CD4-positive, alpha-beta T cell treated with Interleukin-4 for 4 hours (primary cell): ENCODE results near the gene DVL2.

Experiments used
- DNase-seq: peaks from one replicate; pipeline ENCODE4 v3.0.0-alpha.2; 2020

DVL2 gene

GRCh38 chr17:7234083-7234951, at the start of gene DVL2:
TSS of gene DVL2 (minus strand) at chr17:7234517. CDS start at chr17:7234262, 255 bp downstream.
- DNase-seq = peak; percentile 94

GRCh38 chr17:7283471-7284216, 49.3 kb upstream of the DVL2 start:
- DNase-seq = no peak

DNA sequence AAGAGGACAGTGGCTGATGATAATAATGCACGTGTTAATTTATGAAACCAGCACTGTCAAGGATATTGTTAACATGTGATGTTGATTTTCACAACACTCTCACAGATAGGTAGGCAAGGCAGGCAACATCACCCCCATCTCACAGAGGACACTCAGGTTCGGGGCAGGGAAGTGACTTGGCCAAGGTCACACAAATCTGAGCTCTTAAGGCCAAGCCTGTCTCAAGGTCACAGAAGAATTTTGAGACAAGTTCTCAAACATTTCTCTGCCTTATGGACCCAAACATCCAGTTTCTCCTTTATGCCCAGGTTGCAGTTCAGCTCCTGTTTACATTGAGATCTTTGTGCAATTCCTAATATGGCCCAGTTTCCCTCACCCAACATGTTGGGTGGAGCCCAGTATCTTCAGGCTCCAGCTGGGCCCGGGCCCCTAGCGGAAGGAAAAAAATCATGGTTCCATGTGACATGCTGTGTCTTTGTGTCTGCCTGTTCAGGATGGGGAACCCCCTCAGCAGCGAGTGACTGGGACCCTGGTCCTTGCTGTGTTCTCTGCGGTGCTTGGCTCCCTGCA, 48.5 kb upstream of the DVL2 start:
- DNase-seq = no peak

DNA sequence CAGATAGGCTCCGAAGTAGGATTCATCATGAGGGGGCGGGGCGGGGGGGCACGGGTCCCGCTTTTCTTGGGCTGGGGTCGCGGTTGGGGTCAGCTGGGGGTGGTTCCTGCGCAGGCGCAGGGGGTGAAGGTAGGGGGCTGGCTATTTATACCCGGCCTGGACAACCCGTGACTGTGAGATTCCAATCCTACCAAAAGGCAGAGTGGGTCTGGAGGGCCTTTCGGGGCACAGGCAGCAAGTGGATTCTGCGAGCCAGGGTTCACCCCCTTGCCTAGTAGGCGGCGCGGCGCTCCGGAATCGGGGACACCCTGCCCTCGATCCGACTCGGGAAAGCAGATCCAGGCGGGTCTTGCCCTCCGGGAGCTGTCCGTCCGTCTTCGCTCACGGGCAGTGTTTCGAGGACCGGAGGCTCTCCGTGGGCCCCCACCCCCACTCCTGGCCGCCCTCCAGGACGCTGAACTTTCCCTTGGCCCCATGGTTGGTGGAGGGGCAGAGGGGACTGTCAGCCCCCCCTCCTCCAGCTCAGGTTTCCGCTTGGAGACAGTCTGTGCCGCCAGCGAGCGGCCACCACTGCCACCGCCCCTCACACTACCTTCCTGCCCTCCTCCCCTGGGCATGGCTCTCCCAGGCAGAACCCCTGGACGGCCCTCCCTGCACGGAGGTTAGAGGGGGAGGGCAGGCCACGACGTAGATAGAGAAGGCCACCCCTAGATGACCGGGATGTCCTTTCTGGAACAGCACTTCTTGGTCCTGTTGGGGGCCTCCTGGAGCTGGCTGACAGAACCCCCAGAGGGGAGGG, 47.8 kb upstream of the DVL2 start:
- no peak for DNase-seq

DNA sequence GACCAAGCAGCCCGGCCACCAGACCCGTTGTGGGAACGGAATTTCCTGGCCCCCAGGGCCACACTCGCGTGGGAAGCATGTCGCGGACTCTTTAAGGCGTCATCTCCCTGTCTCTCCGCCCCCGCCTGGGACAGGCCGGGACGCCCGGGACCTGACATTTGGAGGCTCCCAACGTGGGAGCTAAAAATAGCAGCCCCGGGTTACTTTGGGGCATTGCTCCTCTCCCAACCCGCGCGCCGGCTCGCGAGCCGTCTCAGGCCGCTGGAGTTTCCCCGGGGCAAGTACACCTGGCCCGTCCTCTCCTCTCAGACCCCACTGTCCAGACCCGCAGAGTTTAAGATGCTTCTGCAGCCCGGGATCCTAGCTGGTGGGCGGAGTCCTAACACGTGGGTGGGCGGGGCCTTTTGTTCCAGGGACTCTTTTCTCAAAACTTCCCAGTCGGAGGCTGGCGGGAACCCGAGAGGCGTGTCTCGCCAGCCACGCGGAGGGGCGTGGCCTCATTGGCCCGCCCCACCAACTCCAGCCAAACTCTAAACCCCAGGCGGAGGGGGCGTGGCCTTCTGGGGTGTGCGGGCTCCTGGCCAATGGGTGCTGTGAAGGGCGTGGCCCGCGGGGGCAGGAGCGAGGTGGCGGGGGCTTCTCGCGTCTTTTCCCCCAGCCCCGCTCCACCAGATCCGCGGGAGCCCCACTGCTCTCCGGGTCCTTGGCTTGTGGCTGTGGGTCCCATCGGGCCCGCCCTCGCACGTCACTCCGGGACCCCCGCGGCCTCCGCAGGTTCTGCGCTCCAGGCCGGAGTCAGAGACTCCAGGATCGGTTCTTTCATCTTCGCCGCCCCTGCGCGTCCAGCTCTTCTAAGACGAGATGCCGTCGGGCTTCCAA, 47.0 kb upstream of the DVL2 start, which contains the start of gene SLC2A4:
Gene SLC2A4, plus strand, starts transcription at position 645 of the 879 bp plus-strand sequence. Its CDS starts 217 bp downstream, at position 862.
- DNase-seq = peak; percentile 75

DNA sequence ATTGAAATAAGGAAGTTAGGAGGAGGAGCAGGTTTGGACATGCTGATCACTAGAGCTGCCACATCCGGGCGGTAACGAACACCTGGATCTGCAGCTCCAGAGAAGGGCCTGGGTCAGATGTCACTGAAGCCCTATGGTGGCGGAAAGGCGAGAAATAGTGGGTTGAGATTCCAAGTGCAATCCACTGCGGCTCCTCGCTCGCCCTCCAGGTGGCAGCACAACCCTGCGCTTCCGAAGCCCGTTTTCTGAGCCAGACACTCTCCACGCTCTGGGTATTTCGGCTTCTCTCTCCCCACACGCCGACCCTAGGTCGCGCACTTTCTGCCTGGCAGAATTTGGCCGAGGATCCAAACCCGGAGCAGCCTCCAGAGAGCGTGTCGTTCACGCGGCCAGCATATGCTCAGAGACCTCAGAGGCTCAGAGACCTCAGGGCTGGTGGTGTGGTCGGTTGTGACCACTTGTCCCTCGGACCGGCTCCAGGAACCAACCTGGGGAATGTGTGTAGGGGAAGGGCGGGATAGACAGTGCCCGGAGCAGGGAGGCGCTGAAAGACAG, 46.3 kb upstream of the DVL2 start:
- peak; percentile 85 for DNase-seq

DNA sequence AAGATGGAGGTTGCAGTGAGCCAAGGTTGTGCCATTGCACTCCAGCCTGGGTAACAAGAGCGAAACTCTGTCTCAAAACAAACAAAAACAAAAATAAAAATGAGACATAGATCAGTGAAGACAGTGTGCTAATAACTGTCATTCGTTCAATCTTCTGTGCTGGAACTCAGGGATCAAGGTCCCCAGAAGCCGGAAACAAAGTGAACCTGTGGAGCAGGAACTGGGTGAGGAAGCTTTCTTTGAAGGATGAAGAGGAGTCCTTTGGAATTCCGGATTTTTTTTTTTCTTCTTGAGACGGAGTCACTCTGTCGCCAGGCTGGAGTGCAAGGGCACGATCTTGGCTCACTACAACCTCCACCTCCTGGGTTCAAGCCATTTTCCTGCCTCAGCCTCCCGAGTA, 45.1 kb upstream of the DVL2 start:
- DNase-seq = no peak

DNA sequence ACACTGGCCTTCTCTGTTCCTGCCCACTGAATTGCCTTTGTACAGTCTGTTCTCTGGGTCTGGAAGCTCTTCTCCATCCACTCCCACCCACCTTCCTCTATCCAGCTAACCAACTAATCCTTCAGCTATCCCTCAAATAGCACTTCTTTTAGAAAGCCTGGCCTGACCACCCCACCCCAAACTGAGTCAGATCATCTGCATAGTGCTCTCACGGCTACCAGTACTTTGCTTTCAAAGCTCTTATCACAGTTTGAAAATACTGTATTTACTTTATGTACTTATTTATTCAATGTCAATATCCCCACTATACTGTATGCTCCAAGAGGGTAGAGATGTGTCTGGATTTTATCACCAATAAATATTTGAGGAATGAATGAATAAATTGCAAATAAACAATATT, 32.5 kb upstream of the DVL2 start:
- DNase-seq = no peak

- DNase-seq = no peak
Observed at GRCh38 chr17:7263801-7264078, 29.4 kb upstream of the DVL2 start.

DNA sequence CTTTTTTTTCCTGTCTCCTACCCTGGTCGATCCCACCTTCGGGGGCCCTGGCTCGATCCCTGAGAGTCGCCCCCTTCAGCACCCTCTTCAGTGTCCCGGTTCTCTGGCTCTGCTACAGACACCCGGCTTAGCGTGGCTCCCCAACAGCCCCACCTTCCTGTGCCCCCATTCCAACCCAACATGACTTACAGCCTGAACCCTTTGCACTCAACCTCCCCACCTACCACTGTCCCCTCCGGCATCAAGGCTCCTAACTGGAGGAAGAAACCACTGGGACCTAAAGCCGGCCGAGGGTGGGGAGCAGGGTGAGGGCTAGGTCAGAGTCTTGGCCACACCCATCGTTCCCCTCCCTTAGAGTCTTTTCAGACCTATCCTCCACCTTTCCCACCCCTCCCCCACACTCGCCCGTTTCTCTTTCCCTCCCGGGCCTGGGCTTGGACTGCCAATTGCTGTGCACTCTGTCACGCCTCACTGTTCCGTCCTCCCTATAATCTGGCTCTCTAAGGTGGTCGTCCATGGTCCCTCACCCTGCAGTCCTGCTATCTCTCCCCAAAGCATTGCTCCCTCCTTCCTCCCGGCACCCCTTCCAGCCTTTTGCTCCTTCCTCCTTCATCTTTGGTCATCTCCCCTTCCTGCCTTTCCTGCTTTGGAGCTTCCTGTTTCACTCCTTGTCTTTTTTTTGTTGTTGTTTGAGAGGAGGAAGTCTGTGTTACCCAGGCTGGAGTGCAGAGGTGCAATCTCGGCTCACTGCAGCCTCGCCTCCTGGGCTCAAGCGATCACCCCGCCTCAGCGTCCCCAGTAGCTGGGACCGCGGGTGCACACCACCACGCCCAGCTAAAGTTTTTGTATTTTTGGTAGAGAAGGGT, 28.9 kb upstream of the DVL2 start:
- DNase-seq = no peak

- no peak for DNase-seq
Observed at GRCh38 chr17:7262192-7262934, 28.0 kb upstream of the DVL2 start, which contains the start of gene CLDN7. TSS of gene CLDN7 (minus strand) at chr17:7262478. CDS start at chr17:7262043, 435 bp downstream.

DNA sequence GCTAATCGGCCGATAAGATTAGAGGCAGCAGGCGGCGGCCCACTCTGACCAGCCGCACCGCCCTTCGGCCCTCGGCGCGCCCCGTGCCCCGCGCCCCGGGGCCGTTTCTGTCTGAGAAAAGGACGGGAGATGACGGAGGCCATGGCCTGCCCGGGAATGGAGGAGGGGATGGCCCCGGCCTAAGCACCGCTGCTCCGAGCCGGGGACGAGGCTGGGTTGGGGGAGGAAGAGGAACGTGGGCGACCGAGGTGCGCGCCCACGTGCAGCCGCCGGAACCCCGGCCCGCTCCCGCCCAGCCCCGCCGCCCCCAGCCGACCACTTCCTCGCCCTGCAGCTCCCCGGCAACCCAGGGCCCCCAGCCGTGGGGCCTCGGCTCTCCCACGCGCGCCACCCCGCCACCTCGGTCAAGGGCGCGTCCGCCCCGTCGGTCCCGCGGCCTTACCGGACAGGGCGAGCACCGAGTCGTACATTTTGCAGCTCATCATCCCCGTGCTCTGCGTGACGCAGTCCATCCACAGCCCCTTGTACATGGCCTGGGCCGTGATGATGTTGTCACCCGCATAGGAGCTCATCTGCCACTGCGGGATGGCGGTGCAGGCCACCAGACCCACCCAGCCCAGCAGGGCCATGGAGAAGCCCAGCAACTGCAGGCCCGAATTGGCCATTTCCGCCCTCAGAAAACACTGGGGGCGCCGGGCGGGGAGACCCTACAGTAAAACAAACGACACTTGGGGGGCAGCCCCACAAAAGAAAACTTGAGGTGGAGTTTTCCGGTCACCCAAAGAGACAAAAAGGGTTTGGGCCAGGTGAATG, 27.3 kb upstream of the DVL2 start:
- DNase-seq = no peak

- no peak for DNase-seq
Observed at GRCh38 chr17:7260651-7261378, 26.5 kb upstream of the DVL2 start.

DNA sequence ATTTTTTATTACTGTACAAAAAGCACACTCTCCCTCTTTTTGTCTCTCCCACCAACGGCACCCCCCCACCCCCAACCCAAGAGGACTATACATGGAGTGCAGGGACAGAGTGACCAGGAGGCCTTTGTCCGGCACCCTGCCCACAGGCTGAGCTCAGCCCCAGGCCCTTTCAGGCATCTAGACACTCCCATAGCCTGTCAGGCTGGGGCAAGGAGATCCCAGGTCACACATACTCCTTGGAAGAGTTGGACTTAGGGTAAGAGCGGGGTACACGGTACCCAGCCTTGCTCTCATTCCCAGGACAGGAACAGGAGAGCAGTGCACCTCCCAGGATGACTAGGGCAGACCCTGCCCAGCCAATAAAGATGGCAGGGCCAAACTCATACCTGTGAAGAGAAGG, 25.8 kb upstream of the DVL2 start:
- no peak for DNase-seq

DNA sequence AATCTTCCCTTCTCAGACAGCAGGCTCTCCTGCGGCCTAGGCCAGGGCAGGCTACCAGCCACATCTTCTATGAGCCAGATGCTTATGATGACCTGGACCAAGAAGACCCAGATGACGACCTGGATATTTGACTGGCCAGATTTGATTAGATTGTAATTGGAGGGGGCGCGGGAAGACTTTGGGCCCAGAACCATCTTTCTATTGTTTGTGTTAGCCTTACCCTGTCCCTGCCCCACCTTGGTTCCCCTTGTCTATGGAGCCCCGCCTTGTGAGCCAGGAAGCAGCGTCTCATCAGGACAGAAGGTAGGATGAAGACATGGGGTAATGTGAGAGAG, 25.2 kb upstream of the DVL2 start:
- DNase-seq = no peak

GRCh38 chr17:7258731-7259554, 24.6 kb upstream of the DVL2 start:
- DNase-seq = no peak

- DNase-seq = no peak
Observed at GRCh38 chr17:7256766-7257456, 22.6 kb upstream of the DVL2 start.
